ENCODE data around the gene SYNPO. TPM values are rescaled to one million over a fixed set of nuclear protein-coding genes. Genes with fewer than 3 reads are reported as not detected.

SYNPO gene
- total RNA-seq, 2 donors from 2014 or later: 43.6 to 73.9 TPM

DNA sequence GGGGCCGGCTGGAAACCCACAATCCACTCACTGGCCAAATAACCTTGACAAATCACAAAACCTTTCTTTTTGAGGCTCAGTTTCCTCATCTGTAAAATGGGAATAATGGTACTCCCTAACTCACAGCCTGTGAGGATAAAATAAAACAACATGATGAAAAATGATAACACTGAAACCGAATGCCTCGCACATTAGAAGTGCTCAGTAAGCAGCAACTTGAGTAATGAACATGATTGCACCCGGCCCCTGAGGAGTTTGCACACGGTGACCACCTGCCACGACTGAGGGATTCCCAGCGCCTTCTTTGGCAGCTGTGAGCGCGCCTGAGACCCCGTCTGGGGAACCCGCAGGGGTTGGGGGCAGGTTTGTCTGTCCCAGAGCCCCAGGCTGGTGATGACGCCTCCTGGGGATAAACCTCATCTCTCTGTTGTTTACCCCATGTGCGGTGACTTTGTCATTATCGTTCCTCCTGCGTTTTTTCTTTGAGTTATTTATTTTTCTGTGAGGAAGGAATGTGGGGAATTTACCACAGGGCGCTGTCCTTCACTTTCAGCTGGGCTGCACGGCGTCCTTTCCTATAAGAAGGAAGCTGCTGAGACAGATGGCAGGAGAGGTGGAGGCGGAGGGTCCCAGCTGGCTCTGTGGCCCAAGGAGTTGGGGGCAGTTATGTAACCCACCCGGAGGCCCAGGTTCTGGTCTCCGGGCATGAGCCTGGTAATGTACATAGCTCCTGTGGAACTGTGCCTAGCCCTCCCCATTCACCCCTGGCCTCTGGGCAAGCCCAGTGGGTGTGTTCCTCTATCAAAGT is 3.0 kb upstream of the SYNPO start:
- no peak for ATAC-seq
- DNase-seq: no peak
- intact Hi-C loops (cut with DNase I, micrococcal nuclease): no loop called here

DNA sequence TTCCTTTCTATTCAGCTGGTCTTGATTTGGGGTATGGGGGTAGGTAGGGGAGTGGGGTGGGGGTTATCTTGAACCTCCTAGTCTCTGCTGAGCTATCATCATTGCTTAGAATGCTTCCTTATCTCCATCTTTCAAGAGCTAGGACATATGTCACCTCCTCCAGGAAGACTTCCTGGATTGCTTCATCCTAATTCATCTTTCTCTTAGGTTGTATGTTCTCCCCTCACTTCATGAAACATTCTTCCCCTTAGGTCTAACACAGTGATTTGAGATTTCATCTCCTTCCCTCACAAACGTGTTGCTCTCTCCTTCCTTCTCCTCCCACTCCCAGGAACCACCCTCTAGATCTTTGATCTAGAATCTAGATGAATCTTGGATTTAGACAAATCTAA is 2.4 kb upstream of the SYNPO start:
- ATAC-seq (no peak), DNase-seq (no peak)
- intact Hi-C loops (cut with DNase I, micrococcal nuclease): no loop called here

DNA sequence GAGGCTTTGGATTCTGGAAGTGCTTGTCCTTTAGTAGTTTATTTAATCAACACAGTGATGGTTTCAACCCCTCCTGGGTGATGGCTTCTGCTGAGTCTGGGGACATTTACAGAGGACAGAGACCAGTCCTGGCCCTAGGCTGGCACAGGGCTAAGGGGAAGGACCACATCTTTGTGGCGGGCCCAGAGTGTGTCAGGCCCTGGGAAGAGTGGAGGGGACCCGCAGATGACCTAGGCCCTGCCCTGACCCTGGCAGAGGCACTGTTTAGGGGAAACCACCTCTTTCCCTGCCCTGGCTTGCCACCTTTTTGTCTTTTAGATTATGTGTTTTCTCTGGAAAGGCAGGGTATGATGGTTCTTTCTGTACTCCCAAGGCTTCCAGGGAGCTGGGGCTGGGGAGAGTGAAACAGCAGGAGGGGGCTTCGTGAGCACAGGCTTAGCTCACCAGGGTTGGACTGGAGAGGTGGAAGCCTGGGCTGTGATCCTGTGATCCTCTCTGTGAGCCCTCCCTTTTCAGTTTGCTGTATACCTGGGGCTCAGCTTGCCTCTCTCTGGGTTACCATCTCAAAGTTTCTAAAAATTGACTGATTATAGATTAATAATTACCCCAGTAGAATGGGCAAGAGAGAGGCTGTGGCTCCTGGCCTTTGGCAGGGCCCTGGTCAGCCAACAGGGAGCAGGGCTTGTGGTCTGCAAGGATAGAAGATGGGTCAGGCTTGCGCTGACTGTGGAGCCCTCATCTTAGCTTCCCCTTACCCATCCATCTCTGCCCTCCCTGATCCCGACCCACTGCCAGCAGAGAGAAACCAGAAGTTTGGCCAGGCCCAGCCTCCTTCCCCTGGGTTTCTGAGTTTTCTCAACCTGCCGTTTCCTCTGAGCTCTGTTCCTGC is 1.7 kb upstream of the SYNPO start:
- intact Hi-C loops (cut with DNase I, micrococcal nuclease): no loop called here
- ATAC-seq (no peak), DNase-seq (no peak)

DNA sequence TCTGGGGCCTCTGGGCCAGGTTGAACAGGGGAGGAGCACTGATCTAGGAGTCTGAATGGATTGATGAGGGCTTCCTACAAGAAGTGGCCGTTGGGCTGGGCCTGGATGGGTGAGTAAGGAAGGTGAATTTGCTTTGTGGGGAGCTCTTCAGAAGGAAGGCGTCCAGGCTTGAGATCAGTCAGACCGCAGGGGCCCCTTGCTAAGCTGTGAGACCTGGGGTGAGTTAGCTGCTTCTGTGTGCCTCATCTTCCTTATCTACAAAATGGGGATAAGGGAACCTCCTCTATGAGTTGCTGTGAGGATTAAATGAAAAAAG is 1.1 kb upstream of the SYNPO start:
- intact Hi-C loops (cut with DNase I, micrococcal nuclease): no loop called here
- DNase-seq (no peak), ATAC-seq (no peak)

DNA sequence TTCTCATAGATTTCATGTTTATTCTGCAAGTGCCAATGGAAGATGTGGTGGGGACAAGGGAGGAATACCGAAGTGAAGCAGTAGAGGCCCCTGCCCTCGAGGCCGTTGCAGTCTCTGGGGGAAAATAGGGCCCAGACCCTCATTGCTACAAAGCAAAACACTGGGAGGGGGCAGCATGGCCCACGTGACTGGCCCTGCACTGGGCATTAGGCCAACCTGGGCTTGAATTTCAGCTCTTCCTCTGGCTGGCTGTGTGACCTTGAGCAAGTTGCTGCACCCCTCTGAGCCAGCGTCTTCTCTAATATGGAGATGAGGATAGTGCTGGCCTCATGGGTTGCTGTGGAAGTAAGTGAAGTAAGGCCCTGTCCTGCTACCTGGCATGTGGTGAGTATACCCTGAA is 709 bp upstream of the SYNPO start:
- DNase-seq (no peak), ATAC-seq (no peak)
- intact Hi-C loops (cut with DNase I, micrococcal nuclease): no loop called here

DNA sequence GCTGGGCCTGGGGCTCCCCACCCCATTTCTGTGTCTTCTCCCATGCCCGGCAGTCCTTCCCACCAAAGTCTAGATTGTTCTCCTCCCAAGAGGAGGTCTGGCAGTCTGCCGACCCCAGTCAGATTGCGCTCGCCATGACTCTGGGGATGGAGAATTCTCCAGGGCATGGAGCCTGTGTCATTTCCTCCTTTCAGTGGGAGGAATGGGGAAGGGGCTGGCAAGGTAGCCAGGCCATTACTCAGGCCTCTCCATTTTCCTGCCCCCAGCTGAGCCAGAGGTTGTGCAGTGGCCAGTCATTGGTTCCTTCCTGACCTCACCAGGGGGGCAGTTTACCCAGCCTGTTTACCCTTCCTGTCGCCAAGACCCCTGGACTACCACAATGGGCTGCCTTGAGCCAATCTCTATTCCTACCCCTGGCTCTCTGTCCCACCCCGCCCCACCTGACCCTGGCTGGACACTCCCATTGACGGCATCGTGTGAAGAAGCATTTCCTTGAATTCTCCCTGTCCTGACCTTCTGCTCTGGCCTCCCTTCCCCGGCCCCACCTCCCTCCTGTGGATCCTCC is 628 bp downstream of the SYNPO start:
- ATAC-seq (peak; percentile 37), DNase-seq (no peak)
- intact Hi-C loops (cut with DNase I, micrococcal nuclease): no loop called here

DNA sequence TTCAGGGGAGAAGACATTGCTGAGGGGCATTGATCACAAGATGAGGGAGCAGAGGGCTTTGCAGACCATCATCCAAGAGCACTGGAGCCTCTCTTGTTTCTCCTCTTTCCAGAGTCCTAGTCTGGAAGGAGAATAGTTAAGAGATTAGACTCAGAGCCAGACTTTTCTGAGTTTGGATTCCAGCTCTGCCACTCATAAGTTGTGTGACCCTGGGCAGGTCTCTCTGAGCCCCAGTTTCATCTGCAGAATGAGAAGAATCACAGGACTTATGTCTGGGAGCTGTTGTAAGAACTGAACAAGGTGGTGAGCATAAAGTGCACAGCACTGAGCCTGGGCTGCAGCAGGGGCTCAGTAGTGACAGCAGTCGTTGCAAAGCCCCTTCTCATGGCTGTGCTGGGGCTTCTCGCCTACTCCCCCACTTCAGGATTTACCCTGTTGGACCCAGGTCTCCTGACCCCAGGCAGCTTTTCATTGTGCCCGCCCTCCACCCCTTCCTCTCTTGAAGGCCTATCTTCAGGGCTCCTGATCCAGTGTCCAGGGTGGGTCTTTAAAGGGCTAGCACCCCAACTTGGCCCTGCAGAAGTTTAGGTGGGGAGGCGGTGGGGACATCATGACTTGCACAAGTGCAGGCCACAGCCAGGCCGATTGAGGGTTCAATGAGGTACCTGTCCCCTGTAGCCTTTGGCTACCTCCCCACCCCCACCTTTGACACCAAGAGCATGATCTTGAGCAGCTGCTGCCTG is 1.5 kb downstream of the SYNPO start:
- ATAC-seq (no peak), DNase-seq (no peak)
- intact Hi-C loops (cut with DNase I, micrococcal nuclease): no loop called here

DNA sequence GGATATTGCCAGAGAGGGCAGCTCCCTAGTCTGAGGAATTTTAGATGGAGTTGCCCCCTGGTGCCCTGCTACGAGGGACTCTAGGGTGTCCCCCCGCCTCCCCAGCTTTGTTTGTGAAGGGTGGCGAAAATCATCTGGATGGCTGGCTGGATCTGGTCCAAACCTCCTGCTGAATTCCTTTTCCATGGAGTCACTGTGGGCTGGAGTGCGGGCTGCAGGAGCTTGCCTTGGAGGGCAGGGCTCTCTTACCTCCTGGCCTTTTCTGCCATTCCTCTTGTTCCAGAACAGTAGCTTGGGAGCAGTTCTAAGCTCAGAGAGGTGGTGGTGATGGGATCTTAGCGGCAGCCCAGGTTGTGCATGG is 2.1 kb downstream of the SYNPO start:
- intact Hi-C loops (cut with DNase I, micrococcal nuclease): no loop called here
- DNase-seq (no peak), ATAC-seq (no peak)

DNA sequence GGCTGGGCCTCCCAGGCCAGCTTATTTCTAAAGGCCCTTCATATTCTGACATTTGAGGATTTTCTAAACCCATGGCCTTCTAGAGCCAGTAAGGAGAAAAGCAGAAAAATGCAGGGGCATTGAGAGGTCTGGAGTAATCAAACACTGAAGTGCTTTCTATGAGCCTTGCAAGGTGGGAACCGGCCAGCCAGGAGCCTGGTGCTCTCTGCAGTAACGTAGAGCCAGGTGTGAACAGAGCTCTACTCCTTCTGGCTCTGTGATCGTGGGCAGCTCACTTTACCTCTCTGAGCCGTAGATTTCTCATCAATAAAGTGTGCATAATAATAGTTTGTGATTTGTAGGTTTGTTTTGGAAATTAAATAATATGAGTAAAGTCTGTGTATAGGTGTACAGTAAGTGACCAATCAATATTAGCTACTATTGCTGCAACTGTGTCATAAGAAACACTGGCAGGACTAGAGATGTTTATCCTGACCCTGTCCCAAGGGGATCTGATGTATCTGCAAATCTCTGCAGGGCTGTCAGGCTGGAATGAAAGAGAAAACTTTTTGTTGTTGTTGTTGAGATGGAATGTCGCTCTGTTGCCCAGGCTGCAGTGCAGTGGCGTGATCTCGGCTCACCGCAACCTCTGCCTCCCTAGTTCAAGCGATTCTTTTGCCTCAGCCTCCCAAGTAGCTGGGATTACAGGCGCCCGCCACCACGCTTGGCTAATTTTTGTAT is 2.7 kb downstream of the SYNPO start:
- intact Hi-C loops (cut with DNase I, micrococcal nuclease): no loop called here
- ATAC-seq: no peak
- DNase-seq: no peak

DNA sequence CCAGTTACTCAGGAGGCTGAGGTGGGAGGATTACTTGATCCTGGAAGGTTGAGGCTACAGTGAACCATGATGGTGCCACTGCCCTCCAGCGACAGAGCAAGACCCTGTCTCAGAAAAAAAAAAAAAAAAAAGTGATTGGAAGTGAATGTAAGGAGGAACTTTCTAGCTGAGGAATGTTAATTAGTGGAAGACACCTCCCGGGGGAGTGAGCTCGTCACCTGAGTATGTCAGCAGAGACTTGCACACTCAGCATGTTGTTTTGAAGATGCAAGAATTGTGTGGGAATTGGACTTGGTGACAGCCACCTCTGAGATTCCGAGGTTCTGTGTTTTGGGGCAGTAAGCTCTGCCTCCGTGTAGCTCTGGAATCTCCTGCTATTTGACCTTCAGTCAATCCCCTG is 3.6 kb downstream of the SYNPO start:
- no peak for DNase-seq
- no peak for ATAC-seq
- intact Hi-C loops (cut with DNase I, micrococcal nuclease): no loop called here

DNA sequence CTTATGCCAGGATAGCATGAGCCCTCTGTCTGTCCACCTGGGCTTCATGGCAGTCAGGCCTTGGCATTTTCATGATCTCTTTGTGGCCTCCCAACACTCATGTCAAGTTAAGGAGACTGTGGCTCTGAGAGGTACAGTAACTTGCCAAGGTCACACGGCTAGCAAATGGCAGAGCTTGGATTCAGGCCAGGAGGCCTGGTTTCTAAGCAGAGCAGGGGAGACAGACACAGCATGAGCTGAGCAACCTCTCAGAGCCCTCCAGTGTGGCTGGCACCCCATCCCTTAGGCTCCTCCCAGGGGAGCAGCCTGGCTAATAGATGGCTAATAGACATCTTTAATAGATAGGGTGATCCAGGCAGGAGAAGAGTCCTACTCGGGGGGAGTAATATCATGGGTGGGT is 4.1 kb downstream of the SYNPO start:
- ATAC-seq: no peak
- no peak for DNase-seq
- intact Hi-C loops (cut with DNase I, micrococcal nuclease): no loop called here

DNA sequence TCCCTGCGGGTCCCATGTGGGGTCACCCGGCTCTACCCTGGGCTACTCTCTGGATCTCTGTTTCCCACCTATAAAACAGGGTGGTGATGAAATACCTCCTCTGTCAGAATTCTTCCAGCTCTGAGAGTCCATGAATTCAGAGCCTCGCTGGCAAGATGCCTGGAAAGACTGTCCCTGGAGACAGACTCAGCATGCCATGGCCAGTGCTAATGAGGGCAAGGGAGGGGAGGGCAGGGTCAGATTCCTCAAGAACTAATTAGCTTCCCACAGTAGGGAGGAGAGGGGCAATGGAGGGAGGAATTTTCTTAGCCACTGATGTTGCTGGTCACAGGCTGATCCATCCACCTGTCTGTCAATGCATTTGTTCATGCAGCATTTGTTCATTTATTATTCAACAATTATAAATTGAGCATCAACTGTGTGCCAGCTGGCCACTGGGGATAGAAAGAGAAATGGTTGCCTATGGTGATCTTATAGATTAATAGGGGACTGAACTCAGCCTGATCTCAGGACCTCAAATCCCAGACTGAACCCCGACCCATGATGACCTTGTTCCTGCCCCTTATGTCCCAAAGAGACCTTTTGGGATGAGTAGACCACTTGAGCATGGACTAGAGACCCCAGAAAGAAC is 4.7 kb downstream of the SYNPO start:
- ATAC-seq (no peak), DNase-seq (no peak)
- intact Hi-C loops (cut with DNase I, micrococcal nuclease): no loop called here

DNA sequence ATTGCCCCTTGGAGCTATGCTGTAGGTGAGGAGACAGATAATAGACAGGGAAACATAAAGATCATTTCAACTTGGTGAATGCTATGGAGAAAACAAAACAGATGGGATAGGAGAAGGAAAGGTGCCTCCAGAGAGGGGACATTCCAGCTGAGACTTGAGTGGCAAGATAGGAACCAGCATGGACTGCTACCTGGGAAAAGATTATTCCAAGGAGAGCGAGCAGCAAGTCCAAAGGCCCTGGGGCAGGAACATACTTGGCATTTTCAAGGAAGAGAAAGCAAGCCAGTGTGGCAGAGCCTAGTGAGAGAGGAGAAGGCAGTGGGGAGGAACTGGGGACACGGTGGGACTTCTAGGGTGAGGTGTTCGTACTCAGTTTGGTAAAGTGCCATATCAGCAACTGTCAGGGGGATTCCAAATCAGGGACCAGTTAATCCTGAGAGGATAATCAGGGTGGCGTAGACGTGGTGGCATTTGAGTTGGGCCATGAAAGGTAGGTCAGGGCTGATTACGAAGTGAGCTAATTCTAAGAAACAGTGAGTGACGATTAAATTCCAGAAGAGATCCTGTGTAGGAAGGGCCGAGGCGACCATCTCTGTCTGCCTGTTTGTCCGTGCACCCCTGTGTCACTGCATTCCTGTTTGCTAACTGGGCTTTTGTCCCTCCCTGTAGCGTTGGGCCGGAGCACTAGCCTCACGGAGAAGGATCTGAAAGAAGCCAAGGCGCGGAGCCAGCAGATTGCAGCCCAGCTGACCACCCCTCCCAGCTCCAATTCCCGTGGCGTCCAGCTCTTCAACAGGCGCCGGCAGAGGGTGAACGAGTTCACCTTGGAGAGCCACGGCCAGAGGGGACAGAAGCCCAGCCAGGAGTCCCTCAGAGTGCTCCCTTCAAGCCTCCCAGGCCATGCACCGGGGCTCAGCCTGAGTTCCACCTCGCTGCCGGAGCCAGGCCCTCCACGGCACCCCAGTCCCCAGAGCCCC is 7.1 kb downstream of the SYNPO start:
- intact Hi-C loops (cut with DNase I, micrococcal nuclease): no loop called here
- ATAC-seq: no peak
- DNase-seq: no peak

DNA sequence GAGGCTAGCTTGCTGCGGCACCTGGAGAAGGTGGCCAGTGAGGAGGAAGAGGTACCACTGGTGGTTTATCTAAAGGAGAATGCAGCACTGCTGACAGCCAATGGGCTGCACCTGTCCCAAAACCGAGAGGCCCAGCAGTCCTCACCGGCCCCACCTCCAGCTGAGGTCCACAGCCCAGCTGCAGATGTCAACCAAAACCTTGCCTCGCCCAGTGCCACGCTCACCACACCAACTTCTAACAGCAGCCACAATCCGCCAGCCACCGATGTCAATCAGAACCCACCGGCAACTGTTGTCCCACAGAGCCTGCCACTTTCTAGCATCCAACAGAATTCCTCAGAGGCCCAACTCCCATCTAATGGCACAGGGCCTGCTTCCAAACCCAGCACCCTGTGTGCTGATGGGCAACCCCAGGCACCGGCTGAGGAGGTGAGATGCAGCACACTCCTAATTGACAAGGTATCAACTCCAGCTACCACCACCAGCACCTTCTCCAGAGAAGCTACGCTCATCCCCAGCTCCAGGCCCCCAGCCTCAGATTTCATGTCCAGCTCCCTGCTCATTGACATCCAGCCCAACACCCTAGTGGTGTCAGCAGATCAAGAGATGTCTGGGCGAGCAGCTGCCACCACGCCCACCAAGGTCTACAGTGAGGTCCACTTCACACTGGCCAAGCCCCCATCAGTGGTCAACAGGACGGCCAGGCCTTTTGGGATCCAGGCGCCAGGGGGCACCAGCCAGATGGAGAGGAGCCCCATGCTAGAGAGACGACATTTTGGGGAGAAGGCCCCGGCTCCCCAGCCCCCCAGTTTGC is 8.0 kb downstream of the SYNPO start:
- DNase-seq (no peak), ATAC-seq (no peak)
- intact Hi-C loops (cut with DNase I, micrococcal nuclease): no loop called here

DNA sequence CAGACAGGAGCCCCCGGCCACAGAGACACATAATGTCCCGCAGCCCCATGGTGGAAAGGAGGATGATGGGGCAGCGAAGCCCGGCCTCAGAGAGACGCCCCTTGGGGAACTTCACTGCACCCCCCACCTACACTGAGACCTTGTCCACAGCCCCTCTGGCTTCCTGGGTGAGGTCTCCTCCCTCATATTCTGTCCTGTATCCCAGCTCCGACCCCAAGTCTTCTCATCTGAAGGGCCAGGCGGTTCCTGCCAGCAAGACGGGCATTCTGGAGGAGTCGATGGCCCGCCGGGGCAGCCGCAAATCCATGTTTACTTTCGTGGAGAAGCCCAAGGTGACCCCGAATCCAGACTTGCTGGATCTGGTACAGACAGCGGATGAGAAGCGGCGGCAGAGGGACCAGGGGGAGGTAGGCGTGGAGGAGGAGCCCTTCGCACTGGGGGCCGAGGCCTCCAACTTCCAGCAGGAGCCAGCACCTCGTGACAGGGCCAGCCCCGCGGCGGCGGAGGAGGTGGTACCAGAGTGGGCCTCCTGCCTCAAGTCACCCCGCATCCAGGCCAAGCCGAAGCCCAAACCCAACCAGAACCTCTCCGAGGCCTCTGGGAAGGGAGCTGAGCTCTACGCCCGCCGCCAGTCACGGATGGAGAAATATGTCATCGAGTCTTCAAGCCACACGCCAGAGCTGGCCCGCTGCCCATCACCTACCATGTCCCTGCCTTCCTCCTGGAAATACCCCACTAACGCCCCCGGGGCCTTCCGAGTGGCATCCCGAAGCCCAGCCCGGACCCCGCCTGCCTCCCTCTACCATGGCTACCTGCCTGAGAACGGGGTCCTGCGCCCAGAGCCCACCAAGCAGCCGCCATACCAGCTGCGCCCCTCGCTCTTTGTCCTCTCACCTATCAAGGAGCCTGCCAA is 8.9 kb downstream of the SYNPO start:
- DNase-seq (no peak), ATAC-seq (no peak)
- intact Hi-C loops (cut with DNase I, micrococcal nuclease): loop anchor here (5.0 to 10.0 kb wide), 3 partner anchors 87 to 185 kb away; no protein-coding TSS in a partner anchor
